Measurements from ENCODE around the gene RNF20. TPM values are rescaled to one million over a fixed set of nuclear protein-coding genes. Genes with fewer than 3 reads are reported as not detected.

The RNF20 gene
- total and polyA plus RNA-seq, 10 donors, result 8.3 to 46.1 (median 23.3) TPM

GRCh38 chr9:101591787-101592446 is 58.3 kb downstream of the RNF20 start:
- no peak overlapping the region for H3K4me3 ChIP-seq
- no peak for DNase-seq
- no peaks in the 10 kb centered on the region for H3K27me3 ChIP-seq (replicated peaks in 1 of 7)
- no peaks in the 10 kb centered on the region for H3K9me3 ChIP-seq
- TF ChIP-seq POLR2A (IDR thresholded peaks at IDR 0.05), result no peak
- TF ChIP-seq CTCF (IDR thresholded peaks at IDR 0.05 in 8 of 11, conservative IDR thresholded peaks at IDR 0.05 in 3 of 11), result no peak
- TF ChIP-seq POLR2AphosphoS5 (IDR thresholded peaks at IDR 0.05), result no peak
- no peak overlapping the region for H3K27ac ChIP-seq
- H3K4me1 ChIP-seq, result no peaks in the 10 kb centered on the region
- intact Hi-C loops (cut with DNase I; ENCODE audit: low total_unique reads), result no loop called here
- H3K36me3 ChIP-seq, result no peaks in the 10 kb centered on the region

GRCh38 chr9:101592788-101593187 is 59.1 kb downstream of the RNF20 start:
- H3K27me3 ChIP-seq (replicated peaks in 1 of 7), result no peaks in the 10 kb centered on the region
- TF ChIP-seq CTCF (IDR thresholded peaks at IDR 0.05 in 8 of 11, conservative IDR thresholded peaks at IDR 0.05 in 3 of 11), result no peak
- TF ChIP-seq POLR2AphosphoS5 (IDR thresholded peaks at IDR 0.05), result no peak
- no peak for TF ChIP-seq POLR2A (IDR thresholded peaks at IDR 0.05)
- DNase-seq, result no peak
- H3K36me3 ChIP-seq, result no peaks in the 10 kb centered on the region
- H3K4me1 ChIP-seq, result no peaks in the 10 kb centered on the region
- no peaks in the 10 kb centered on the region for H3K9me3 ChIP-seq
- intact Hi-C loops (cut with DNase I; ENCODE audit: low total_unique reads), result no loop called here
- H3K27ac ChIP-seq, result no peak overlapping the region
- no peak overlapping the region for H3K4me3 ChIP-seq

- H3K27me3 ChIP-seq (replicated peaks in 1 of 7), result no peaks in the 10 kb centered on the region
- intact Hi-C loops (cut with DNase I; ENCODE audit: low total_unique reads), result no loop called here
- H3K4me3 ChIP-seq, result no peak overlapping the region
- no peak for TF ChIP-seq CTCF (IDR thresholded peaks at IDR 0.05 in 8 of 11, conservative IDR thresholded peaks at IDR 0.05 in 3 of 11)
- no peak overlapping the region for H3K27ac ChIP-seq
- H3K36me3 ChIP-seq, result no peaks in the 10 kb centered on the region
- H3K4me1 ChIP-seq, result no peaks in the 10 kb centered on the region
- H3K9me3 ChIP-seq, result no peaks in the 10 kb centered on the region
- WGBS, 5 donors, result 83 to 87% (median 85%) methylated on average over 2 of the region's 2 CpGs
- DNase-seq, result no peak
These were observed 59.7 kb downstream of the RNF20 start for GRCh38 chr9:101593345-101593744.

- H3K4me1 ChIP-seq, result no peaks in the 10 kb centered on the region
- no peak for DNase-seq
- H3K9me3 ChIP-seq, result no peaks in the 10 kb centered on the region
- H3K27me3 ChIP-seq (replicated peaks in 1 of 7), result no peaks in the 10 kb centered on the region
- H3K36me3 ChIP-seq, result no peaks in the 10 kb centered on the region
- TF ChIP-seq POLR2AphosphoS5 (IDR thresholded peaks at IDR 0.05) (no peak), CTCF (IDR thresholded peaks at IDR 0.05 in 8 of 11, conservative IDR thresholded peaks at IDR 0.05 in 3 of 11) (no peak), POLR2A (IDR thresholded peaks at IDR 0.05) (no peak)
- intact Hi-C loops (cut with DNase I; ENCODE audit: low total_unique reads), result no loop called here
- no peak within 1 kb of the TSS for H3K27ac ChIP-seq
- no peak within 1 kb of the TSS for H3K4me3 ChIP-seq
- WGBS, 5 donors, result 90 to 94% (median 93%) methylated on average over 19 of the region's 19 CpGs
These were observed 61.1 kb downstream of the RNF20 start, which contains the start of gene PPP3R2 for GRCh38 chr9:101594796-101595195. PPP3R2 (minus strand) TSS chr9:101594969; CDS start chr9:101594921, 48 bp downstream.
